ENCODE data around the gene BORA. TPM values are rescaled to one million over a fixed set of nuclear protein-coding genes. Genes with fewer than 3 reads are reported as not detected.
"Not testable (repeated sequence)": the region's sequence is repeated elsewhere in the genome, so short reads cannot be mapped to it uniquely, and the experiment has no call there.

The BORA gene
- total and polyA plus RNA-seq, 2 experiments from 2014 or later, result 12.0 to 23.9 TPM

GRCh38 chr13:72726185-72726584 lies 1.5 kb upstream of the BORA start:
- not testable (repeated sequence) for H3K27me3 ChIP-seq (ENCODE audit: insufficient read depth); H2AFZ ChIP-seq; H3K27me3 Mint-ChIP-seq (ENCODE audit: insufficient read depth, low read depth, poor library complexity); H3K9me2 ChIP-seq (ENCODE audit: insufficient read depth); H3K36me3 ChIP-seq (ENCODE audit: insufficient read depth); H3K27ac ChIP-seq (ENCODE audit: low read depth); H3K36me3 Mint-ChIP-seq (ENCODE audit: low read depth); H3K4me1 ChIP-seq (ENCODE audit: insufficient read depth); H3F3A ChIP-seq (replicated peaks; ENCODE audit: low read depth); H3K9me3 Mint-ChIP-seq; ATAC-seq; DNase-seq (ENCODE audit: low spot score); H3K27ac Mint-ChIP-seq
- Histone ChIP-seq H3K79me2 (replicated peaks; ENCODE audit: insufficient read depth) (peaks cover 88% of the 10 kb centered on the region), H3K4me3 (peak overlapping the region; percentile 82), H4K20me1 (replicated peaks; ENCODE audit: insufficient read depth) (0 out of 2 replicates have a peak, but pooled peaks cover 12% of the 10 kb centered on the region), H3K4me2 (peak overlapping the region; percentile 95)
- peak overlapping the region; percentile 95 for H3K4me3 Mint-ChIP-seq
- H3K4me1 Mint-ChIP-seq, result peaks cover 25% of the 10 kb centered on the region

- Mint-ChIP-seq H3K27me3 (ENCODE audit: insufficient read depth, low read depth, poor library complexity) (peaks cover 2% of the 10 kb centered on the region), H3K9me3 (no peaks in the 10 kb centered on the region), H3K36me3 (ENCODE audit: low read depth) (peaks cover 12% of the 10 kb centered on the region), H3K4me1 (peaks cover 25% of the 10 kb centered on the region), H3K27ac (no peak overlapping the region; the same call in 1 of the 2 replicates), H3K4me3 (peak overlapping the region; percentile 95)
- peak overlapping the region; percentile 82 for H3K4me3 ChIP-seq
- H3K4me2 ChIP-seq, result peak overlapping the region; percentile 95
- H3K4me1 ChIP-seq (ENCODE audit: insufficient read depth), result peaks cover 8% of the 10 kb centered on the region
- peak; percentile 69 for ATAC-seq
- H3K36me3 ChIP-seq (ENCODE audit: insufficient read depth), result peaks cover 4% of the 10 kb centered on the region; the same call in 1 of the 2 replicates
- H4K20me1 ChIP-seq (replicated peaks; ENCODE audit: insufficient read depth), result 0 out of 2 replicates have a peak, but pooled peaks cover 12% of the 10 kb centered on the region
- no peaks in the 10 kb centered on the region for H3K27me3 ChIP-seq (ENCODE audit: insufficient read depth)
- peak overlapping the region; percentile 81 for H2AFZ ChIP-seq
- no peaks in the 10 kb centered on the region for H3K9me2 ChIP-seq (ENCODE audit: insufficient read depth)
- H3K27ac ChIP-seq (ENCODE audit: low read depth), result peak overlapping the region; percentile 77; the same call in 1 of the 2 replicates
- DNase-seq (ENCODE audit: low spot score), result peak; percentile 75
- H3K79me2 ChIP-seq (replicated peaks; ENCODE audit: insufficient read depth), result peaks cover 82% of the 10 kb centered on the region
- H3F3A ChIP-seq (replicated peaks; ENCODE audit: low read depth), result no peaks in the 10 kb centered on the region
- TF ChIP-seq ZNF331 (CRISPR knock-in tag; IDR thresholded peaks at IDR 0.05; ENCODE audit: low read depth) (no peak), NANOG (IDR thresholded peaks at IDR 0.05; ENCODE audit: borderline replicate concordance) (no peak), CREB1 (CRISPR knock-in tag; IDR thresholded peaks at IDR 0.05; ENCODE audit: low read depth) (no peak), POLR2AphosphoS5 (IDR thresholded peaks at IDR 0.05; ENCODE audit: low read depth) (no peak), EZH2phosphoT487 (IDR thresholded peaks at IDR 0.05; ENCODE audit: unreplicated experiment) (no peak), STAT1 (IDR thresholded peaks at IDR 0.05; ENCODE audit: unreplicated experiment) (no peak), ZNF114 (CRISPR knock-in tag; IDR thresholded peaks at IDR 0.05) (no peak), JUNB (IDR thresholded peaks at IDR 0.05; ENCODE audit: unreplicated experiment) (no peak)
- TF ChIP-seq, protein P1, sequence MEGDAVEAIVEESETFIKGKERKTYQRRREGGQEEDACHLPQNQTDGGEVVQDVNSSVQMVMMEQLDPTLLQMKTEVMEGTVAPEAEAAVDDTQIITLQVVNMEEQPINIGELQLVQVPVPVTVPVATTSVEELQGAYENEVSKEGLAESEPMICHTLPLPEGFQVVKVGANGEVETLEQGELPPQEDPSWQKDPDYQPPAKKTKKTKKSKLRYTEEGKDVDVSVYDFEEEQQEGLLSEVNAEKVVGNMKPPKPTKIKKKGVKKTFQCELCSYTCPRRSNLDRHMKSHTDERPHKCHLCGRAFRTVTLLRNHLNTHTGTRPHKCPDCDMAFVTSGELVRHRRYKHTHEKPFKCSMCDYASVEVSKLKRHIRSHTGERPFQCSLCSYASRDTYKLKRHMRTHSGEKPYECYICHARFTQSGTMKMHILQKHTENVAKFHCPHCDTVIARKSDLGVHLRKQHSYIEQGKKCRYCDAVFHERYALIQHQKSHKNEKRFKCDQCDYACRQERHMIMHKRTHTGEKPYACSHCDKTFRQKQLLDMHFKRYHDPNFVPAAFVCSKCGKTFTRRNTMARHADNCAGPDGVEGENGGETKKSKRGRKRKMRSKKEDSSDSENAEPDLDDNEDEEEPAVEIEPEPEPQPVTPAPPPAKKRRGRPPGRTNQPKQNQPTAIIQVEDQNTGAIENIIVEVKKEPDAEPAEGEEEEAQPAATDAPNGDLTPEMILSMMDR (conservative IDR thresholded peaks at IDR 0.05; ENCODE audit: low read depth in 2 of 2), result no peak
- TF ChIP-seq, protein P2, sequence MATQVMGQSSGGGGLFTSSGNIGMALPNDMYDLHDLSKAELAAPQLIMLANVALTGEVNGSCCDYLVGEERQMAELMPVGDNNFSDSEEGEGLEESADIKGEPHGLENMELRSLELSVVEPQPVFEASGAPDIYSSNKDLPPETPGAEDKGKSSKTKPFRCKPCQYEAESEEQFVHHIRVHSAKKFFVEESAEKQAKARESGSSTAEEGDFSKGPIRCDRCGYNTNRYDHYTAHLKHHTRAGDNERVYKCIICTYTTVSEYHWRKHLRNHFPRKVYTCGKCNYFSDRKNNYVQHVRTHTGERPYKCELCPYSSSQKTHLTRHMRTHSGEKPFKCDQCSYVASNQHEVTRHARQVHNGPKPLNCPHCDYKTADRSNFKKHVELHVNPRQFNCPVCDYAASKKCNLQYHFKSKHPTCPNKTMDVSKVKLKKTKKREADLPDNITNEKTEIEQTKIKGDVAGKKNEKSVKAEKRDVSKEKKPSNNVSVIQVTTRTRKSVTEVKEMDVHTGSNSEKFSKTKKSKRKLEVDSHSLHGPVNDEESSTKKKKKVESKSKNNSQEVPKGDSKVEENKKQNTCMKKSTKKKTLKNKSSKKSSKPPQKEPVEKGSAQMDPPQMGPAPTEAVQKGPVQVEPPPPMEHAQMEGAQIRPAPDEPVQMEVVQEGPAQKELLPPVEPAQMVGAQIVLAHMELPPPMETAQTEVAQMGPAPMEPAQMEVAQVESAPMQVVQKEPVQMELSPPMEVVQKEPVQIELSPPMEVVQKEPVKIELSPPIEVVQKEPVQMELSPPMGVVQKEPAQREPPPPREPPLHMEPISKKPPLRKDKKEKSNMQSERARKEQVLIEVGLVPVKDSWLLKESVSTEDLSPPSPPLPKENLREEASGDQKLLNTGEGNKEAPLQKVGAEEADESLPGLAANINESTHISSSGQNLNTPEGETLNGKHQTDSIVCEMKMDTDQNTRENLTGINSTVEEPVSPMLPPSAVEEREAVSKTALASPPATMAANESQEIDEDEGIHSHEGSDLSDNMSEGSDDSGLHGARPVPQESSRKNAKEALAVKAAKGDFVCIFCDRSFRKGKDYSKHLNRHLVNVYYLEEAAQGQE (IDR thresholded peaks at IDR 0.05; ENCODE audit: unreplicated experiment), result no peak
Observed at GRCh38 chr13:72726726-72727416, 852 bp upstream of the BORA start.
